Activated naive CD8-positive, alpha-beta T cell (primary cell): ENCODE data around the gene BTD.

Experiments
- H3K27ac Mint-ChIP-seq: one replicate; pipeline ENCODE4 v1.8.0; 2021; ENCODE audit warnings: mixed read lengths
- H3K27me3 Mint-ChIP-seq: one replicate; pipeline ENCODE4 v1.8.0; 2021; ENCODE audit warnings: mixed read lengths
- H3K36me3 Mint-ChIP-seq: one replicate; pipeline ENCODE4 v1.8.0; 2021; ENCODE audit warnings: mixed read lengths
- H3K4me1 Mint-ChIP-seq: one replicate; pipeline ENCODE4 v1.8.0; 2021; ENCODE audit warnings: low read depth, mixed read lengths
- H3K4me3 Mint-ChIP-seq: one replicate; pipeline ENCODE4 v1.8.0; 2021; ENCODE audit warnings: mild to moderate bottlenecking, mixed read lengths
- H3K9me3 Mint-ChIP-seq: one replicate; pipeline ENCODE4 v1.8.0; 2021; ENCODE audit warnings: low read depth, mixed read lengths

BTD gene, protein sequence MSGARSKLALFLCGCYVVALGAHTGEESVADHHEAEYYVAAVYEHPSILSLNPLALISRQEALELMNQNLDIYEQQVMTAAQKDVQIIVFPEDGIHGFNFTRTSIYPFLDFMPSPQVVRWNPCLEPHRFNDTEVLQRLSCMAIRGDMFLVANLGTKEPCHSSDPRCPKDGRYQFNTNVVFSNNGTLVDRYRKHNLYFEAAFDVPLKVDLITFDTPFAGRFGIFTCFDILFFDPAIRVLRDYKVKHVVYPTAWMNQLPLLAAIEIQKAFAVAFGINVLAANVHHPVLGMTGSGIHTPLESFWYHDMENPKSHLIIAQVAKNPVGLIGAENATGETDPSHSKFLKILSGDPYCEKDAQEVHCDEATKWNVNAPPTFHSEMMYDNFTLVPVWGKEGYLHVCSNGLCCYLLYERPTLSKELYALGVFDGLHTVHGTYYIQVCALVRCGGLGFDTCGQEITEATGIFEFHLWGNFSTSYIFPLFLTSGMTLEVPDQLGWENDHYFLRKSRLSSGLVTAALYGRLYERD

DNA sequence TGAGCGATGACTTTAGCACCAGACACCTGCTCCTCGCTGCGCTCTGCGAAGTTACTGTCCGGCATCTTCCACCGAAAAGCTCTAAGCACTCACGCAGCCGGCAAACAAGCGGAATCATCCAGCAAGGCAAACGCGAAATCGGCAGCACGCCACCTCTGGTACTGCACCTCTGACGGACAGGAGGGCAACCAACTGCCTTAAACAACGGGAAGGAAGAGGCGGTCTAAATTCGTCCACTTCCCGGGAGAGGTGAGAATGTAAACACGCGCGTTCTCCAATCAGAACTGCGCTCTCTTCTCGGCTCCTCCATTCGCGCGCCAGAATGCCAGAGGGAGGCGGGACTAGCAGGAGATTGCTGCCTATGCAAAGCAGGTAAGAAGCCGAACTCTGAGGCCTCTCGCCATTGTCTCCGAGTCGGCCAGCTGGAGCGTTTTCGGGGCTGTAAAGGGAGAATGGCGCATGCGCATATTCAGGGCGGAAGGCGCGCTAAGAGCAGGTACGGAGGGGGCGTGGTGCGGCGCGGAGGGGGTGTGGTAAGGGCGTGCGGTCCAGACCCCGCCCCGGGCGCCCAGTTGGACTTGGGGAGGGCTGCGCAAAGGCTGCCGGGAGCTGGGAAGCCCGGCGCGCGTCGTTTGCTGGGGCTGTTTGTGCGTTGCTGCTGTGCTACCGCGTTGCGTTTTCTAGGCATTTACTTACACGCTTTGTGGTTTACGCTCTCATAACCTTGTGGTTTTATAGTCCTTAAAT, at the start of gene BTD, which contains the start of gene HACL1:
Gene BTD, plus strand, starts transcription at position 347 of the 747 bp plus-strand sequence. CDS start 33,695 bp downstream, outside the sequence.
Gene HACL1, minus strand, starts transcription at position 171 of the 747 bp plus-strand sequence. Its CDS starts 106 bp downstream, at position 65.
- peaks cover 51% of the 10 kb centered on the region for H3K4me1 Mint-ChIP-seq
- H3K9me3 Mint-ChIP-seq = no peaks in the 10 kb centered on the region
- peaks cover 15% of the 10 kb centered on the region for H3K36me3 Mint-ChIP-seq
- H3K4me3 Mint-ChIP-seq = peak within 1 kb of the TSS; percentile 100
- H3K27ac Mint-ChIP-seq = peak within 1 kb of the TSS; percentile 99
- no peaks in the 10 kb centered on the region for H3K27me3 Mint-ChIP-seq

DNA sequence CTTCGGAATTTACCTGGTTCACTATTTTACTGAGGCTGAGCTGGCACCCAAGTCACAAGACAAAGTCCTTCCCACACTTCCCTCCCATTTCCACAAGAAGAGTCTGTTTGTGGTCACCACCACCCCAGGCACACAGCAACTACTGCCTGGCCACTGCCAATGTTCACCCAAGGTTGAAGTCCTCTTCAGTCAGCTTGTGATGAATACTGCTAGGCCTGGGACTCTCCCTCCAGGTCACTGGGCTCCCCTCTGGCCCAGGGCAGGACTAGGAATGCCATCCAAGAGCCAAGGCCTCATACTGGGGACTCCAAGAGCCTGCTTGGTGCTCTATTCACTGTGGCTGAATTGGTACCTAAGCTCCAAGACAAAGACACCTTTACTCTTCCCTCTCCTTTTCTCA, 49.6 kb upstream of the BTD start:
- H3K9me3 Mint-ChIP-seq = peaks cover 2% of the 10 kb centered on the region
- H3K27ac Mint-ChIP-seq = no peak overlapping the region
- H3K27me3 Mint-ChIP-seq = no peaks in the 10 kb centered on the region
- peaks cover 23% of the 10 kb centered on the region for H3K36me3 Mint-ChIP-seq
- H3K4me3 Mint-ChIP-seq = no peak overlapping the region
- peaks cover 7% of the 10 kb centered on the region for H3K4me1 Mint-ChIP-seq

DNA sequence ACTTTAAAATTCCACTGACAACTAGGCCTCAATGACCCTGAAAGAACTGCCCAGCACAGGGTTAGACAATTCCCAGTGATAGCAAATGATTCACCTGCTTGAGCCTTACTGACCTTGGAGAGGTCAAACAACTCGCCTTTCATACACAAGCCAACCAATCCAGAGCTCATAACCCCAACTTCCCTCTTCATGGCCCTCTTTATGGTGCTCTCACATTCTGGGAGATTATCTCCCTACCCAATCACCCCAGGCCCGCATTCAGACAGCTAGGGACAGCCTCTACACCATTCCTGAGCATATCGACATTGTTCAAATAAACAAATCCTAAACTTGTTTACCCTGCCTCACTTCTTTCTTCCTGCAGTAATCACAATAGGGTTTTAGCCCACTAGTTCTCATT, 47.8 kb upstream of the BTD start:
- Mint-ChIP-seq H3K9me3 (no peaks in the 10 kb centered on the region), H3K4me3 (no peak overlapping the region), H3K27ac (no peak overlapping the region), H3K4me1 (peaks cover 12% of the 10 kb centered on the region), H3K36me3 (peaks cover 18% of the 10 kb centered on the region), H3K27me3 (no peaks in the 10 kb centered on the region)

DNA sequence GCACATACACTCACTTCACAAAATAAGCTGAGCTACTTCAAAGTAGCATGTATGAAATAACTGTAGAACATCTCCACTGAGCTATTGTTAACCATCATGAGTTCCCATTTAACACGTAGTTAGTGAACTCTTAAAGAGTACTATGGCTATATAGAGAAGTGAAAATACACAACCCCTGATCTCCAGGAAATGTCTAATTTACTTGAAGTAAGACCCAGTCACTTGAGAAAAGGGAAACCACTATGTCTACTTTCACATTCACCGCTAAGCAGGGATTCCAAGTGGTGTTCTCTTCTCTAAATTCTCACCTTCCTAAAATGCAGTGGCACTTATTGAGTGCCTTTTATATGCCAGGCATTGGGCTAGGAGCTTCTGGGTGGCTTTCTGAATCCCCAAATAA, 45.0 kb upstream of the BTD start:
- Mint-ChIP-seq H3K36me3 (peaks cover 8% of the 10 kb centered on the region), H3K27ac (peak overlapping the region; percentile 37), H3K9me3 (no peaks in the 10 kb centered on the region), H3K4me3 (no peak overlapping the region), H3K4me1 (peaks cover 12% of the 10 kb centered on the region), H3K27me3 (no peaks in the 10 kb centered on the region)

DNA sequence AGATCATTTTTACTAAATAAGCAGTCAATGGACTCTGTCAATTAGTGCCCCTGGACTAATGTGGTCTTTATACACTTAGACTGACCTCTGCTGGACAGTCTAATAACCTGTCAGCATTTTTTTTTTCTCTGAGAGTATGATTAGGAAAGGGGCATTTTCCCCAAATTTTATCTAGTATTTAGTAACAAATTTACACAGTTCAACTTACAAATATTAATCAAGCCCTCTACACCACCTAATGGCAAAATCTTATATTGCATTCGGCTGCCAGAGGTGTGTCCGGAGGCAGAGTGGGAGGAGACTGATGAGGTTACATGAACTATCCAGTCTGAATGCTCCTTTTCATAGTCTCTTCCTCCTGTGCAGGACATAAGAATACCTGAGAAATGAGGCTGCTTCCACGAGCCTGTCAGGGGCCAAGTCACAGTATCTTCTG, 44.0 kb upstream of the BTD start:
- no peaks in the 10 kb centered on the region for H3K9me3 Mint-ChIP-seq
- peaks cover 12% of the 10 kb centered on the region for H3K4me1 Mint-ChIP-seq
- no peak overlapping the region for H3K27ac Mint-ChIP-seq
- no peak overlapping the region for H3K4me3 Mint-ChIP-seq
- H3K36me3 Mint-ChIP-seq = peaks cover 4% of the 10 kb centered on the region
- H3K27me3 Mint-ChIP-seq = no peaks in the 10 kb centered on the region

DNA sequence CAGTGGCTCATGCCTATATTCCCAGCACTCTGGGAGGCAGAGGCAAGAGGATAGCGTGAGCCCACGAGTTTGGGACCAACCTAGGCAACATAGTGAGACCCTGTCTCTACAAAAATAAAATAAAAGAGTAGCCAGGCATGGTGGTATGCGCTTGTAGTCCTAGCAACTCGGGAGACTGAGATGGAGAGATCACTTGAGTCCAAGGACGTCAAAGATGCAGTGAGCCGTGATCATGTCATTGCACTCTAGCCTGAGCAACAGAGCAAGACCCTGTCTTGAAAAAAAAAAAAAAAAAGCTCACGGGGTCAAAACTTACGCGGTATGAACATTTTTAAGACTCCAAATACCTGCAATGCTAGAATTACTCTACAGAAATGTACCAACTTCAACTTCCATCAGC, 43.0 kb upstream of the BTD start:
- Mint-ChIP-seq H3K9me3 (no peaks in the 10 kb centered on the region), H3K4me1 (peaks cover 12% of the 10 kb centered on the region), H3K36me3 (peaks cover 7% of the 10 kb centered on the region), H3K4me3 (no peak overlapping the region), H3K27me3 (no peaks in the 10 kb centered on the region), H3K27ac (no peak overlapping the region)

DNA sequence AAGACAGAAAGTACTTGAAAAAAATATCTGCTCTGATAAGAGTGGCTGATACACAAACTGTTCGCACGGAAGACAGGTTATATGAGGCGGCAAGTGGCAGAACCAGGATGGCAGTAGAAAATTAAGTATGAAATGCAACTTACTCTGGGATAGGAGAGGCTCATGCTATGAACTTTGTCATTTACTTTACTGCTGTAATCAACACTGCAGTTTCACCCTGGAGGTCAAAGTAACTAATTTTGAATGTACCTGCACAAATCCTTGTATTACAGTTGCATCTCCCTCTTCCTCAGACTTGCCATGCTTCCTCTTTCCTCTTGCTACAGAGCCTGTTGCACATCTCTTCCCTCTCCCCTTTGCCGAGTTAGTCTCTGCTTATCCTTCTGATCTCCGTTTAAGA, 39.0 kb upstream of the BTD start:
- H3K27me3 Mint-ChIP-seq = no peaks in the 10 kb centered on the region
- H3K36me3 Mint-ChIP-seq = peaks cover 11% of the 10 kb centered on the region
- no peak overlapping the region for H3K27ac Mint-ChIP-seq
- H3K4me1 Mint-ChIP-seq = peaks cover 4% of the 10 kb centered on the region
- no peaks in the 10 kb centered on the region for H3K9me3 Mint-ChIP-seq
- no peak overlapping the region for H3K4me3 Mint-ChIP-seq

DNA sequence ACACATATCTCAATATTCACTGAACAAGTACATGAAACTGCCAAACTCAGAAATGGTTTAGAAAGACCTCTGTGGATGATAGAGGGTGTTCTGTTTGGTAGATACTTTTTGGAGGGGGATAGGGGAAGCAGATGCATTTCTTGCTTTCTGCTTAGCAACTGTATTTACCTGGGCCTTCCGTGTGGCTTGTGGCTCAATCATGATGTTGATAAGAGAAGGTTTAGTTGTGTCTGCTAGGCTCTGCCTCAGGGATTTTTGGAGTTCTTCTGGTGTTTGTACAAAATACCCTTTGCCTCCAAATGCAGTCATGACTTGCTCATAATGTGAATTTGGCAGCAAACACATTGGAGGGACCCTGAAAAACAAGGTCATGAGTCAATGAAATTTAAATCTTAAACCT, 38.4 kb upstream of the BTD start:
- Mint-ChIP-seq H3K9me3 (no peaks in the 10 kb centered on the region), H3K36me3 (peaks cover 13% of the 10 kb centered on the region), H3K27ac (peak overlapping the region; percentile 11)

DNA sequence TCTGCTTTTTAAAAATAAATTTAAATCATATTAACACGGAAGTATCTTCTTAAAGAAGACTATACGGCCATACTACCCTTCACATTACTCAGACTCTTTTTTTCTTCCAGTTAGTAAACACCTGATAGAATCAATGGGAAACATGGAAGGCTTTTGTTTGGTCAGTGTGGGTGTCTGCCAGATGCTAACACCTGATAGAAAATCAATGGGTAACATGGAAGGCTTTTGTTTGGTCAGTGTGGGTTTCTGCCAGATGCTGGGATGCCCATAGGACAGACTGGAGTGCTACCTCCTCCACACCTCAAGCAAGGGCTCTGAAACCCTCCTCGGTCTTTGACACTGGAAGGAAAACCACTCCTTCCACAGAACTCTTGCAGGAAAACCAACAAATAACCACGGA, 29.4 kb upstream of the BTD start:
- Mint-ChIP-seq H3K4me3 (no peak overlapping the region), H3K4me1 (peaks cover 5% of the 10 kb centered on the region), H3K9me3 (no peaks in the 10 kb centered on the region), H3K27ac (no peak overlapping the region), H3K36me3 (peaks cover 10% of the 10 kb centered on the region), H3K27me3 (no peaks in the 10 kb centered on the region)

More for the DNA sequence above, 38.4 kb upstream of the BTD start:
- Mint-ChIP-seq H3K4me3 (no peak overlapping the region), H3K27me3 (no peaks in the 10 kb centered on the region), H3K4me1 (peaks cover 1% of the 10 kb centered on the region)

DNA sequence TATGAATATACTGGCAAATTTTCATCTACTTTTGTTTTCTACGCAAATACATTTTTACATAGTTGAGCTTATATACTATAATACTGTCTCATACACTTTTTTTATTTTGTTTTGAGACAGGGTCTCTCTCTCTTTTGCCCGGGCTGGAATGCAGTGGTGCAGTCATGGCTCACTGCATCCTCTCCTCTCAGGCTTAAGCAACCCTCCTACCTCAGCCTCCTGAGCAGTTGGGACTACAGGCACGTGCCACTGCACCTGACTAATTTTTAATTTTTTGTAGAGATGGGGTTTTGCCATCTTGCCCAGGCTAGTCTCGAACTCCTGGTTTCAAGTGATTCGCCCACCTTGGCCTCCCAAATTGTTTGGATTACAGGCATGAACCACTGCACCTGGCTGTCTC, 26.1 kb upstream of the BTD start:
- Mint-ChIP-seq H3K4me3 (no peak overlapping the region), H3K4me1 (peaks cover 3% of the 10 kb centered on the region), H3K9me3 (no peaks in the 10 kb centered on the region), H3K36me3 (peaks cover 14% of the 10 kb centered on the region), H3K27ac (no peak overlapping the region), H3K27me3 (no peaks in the 10 kb centered on the region)

DNA sequence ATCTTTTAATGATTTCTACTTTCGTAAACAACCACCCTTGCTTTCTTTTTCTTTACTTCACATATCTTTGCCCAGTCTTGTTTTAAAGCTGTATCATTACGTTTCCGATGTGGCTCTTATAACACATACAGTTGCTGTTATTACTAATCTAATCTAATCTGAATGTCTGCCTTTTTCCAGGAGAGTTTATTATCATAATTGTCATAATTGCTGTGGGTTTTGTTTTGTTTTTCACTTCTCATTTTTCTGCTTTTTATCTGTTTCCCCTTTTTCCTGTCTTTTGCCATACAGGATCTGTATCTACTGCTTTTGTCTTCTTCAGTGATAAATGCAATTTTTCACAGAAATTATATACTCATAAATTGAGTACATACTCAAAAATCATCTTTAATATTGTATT, 25.1 kb upstream of the BTD start:
- Mint-ChIP-seq H3K4me3 (no peak overlapping the region), H3K4me1 (no peaks in the 10 kb centered on the region), H3K27me3 (no peaks in the 10 kb centered on the region), H3K27ac (no peak overlapping the region), H3K9me3 (no peaks in the 10 kb centered on the region), H3K36me3 (peaks cover 13% of the 10 kb centered on the region)

DNA sequence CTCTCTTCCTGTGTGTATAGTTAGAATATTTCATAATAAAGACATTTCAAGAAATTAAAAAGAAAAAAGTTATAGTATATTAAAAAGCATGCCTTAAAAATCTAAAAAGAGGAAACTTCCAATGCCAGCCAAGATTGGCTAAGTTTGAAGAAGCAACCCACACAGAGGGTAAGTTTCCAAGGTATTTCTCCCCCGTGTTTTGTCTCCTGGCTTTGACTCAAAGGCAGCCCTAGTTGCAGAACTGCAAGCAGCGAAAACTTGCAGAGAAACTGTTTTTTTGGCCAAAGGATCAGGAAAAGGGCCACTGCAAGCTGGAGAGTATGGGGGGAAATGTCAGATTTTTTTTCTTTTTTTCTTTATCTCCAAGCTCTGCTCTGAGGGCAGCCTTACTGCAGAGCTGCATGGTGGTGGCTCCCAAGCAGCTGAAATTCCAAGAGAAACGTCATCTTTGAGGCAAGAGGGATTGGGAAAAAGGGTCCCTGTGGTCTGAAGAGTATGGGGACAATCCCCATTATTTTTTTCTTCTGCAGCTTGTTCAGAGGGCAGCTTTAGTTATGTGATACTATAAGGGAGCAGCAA, 23.2 kb upstream of the BTD start:
- Mint-ChIP-seq H3K4me3 (no peak overlapping the region), H3K27me3 (no peaks in the 10 kb centered on the region), H3K27ac (no peak overlapping the region)

DNA sequence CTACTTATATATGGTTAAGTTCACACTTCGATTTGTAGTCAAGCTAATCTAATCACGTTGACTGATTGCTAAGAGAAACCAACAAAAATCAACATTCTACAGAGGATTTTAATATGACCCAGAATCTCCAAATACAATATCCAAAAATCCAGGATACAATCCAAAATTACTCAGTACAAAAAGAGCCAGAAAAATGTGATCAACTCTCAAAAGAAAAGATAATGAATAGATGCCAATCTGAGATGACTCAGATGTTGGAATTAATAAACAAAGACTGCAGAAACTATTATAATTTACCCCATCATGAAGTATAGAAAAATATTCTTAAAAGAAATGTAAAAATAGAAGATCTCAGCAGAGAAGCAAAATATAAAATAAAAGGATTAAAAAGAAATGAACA, 22.5 kb upstream of the BTD start:
- Mint-ChIP-seq H3K4me3 (no peak overlapping the region), H3K27ac (no peak overlapping the region), H3K36me3 (peaks cover 19% of the 10 kb centered on the region), H3K9me3 (no peaks in the 10 kb centered on the region), H3K27me3 (no peaks in the 10 kb centered on the region), H3K4me1 (no peaks in the 10 kb centered on the region)

More for the DNA sequence above, 23.2 kb upstream of the BTD start:
- no peaks in the 10 kb centered on the region for H3K9me3 Mint-ChIP-seq
- peaks cover 19% of the 10 kb centered on the region for H3K36me3 Mint-ChIP-seq
- no peaks in the 10 kb centered on the region for H3K4me1 Mint-ChIP-seq

DNA sequence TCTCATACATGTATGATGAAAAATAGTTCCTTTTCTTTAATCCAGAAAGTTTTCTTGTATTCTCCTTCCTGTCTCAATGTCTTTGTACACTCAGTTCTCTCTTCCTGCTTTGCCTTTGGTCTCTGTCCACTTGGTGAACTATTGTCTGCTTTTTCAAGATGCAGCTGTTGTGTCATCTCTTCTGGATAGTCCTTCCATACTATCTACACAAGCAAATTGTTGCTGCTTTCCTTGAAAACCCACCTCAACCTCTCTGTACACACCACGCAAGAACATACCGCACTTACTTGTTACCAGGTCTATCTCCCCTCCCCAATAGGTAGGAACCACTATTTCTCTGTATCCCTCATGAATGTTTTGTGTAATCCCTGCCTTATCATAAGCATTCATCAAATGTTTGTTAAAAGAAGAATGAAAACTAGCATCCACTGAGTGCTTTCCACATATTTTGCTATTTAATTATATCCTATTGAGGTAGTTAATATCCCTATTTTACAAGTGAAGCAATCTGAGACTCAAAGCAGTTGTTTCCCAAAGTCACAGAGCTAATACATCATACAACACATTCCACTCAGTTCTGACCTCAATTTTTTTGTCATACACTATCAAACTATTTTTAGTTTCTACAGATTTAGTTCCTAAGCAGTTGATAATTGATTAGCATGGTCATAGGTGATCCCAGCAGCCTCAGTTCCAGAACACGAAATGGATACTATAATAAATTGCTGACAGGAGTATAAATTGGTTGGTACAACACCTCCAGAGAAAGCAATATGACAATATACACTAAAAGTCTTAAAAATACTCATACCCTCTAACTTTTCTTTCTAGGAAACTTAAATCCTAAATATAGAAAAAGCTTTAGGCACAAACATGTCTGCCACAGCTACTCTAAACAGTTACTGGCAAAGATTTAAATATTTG, 19.8 kb upstream of the BTD start:
- H3K4me1 Mint-ChIP-seq = no peaks in the 10 kb centered on the region
- peaks cover 21% of the 10 kb centered on the region for H3K36me3 Mint-ChIP-seq
- no peaks in the 10 kb centered on the region for H3K27me3 Mint-ChIP-seq
- no peak overlapping the region for H3K4me3 Mint-ChIP-seq
- H3K27ac Mint-ChIP-seq = no peak overlapping the region
- H3K9me3 Mint-ChIP-seq = no peaks in the 10 kb centered on the region
